Breast epithelium (tissue), 3 donors: ENCODE measurements around the gene CTNNA2.

ENCODE experiments used
- POLR2A ChIP-seq: fragments of 450-650 bp; IDR thresholded peaks from one replicate; pipeline ENCODE4 v1.6.1; 2016; ENCODE audit warnings: antibody characterized with exemption, mild to moderate bottlenecking, moderate library complexity
- POLR2AphosphoS5 ChIP-seq, 3 donors: sonication (generic); formaldehyde crosslinking; IDR thresholded peaks; one replicate each; pipeline ENCODE4 v1.6.1; 2017; ENCODE audit warnings: antibody characterized with exemption in 3 of 3
- TF ChIP-seq, protein P1 (sequence below), 3 donors: fragments of 450-650 bp; IDR thresholded peaks; one replicate each; pipeline ENCODE4 v1.5.1; 2016 to 2017; ENCODE audit warnings: antibody characterized with exemption in 3 of 3, mild to moderate bottlenecking in 3 of 3, moderate library complexity in 3 of 3

DNA sequence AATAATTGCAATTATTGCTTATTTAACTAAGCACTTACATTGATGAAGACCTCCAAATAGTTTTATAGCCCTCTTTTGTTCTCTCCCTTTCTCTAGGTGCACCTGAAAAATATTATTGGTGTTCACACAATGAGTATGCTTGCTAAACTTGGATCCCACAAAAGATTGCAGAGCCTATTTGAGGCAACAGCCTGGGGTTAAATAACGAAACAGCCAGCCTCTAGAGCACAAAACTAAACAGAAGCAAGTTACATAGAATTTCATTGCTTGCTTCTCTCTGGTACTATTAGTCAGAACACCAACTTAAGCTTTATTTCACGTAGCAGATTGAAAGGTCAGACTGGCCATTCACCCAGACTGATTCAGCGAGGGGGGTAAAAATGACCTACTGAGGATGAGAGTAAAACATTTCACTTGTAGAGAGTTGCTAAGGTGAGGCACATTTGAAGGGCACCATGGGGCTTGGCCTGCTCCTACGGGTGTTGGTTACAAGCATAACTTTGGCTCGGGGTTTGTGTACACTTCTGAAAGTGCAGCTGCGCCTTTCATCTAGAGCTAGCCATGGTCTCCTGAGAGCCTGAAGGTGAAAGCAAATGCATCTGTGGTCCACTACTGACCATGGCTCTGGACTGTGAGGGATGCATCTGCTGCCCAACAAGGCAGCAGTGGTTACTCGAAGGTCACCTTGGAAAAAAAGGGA is 1016.8 kb downstream of the CTNNA2 start:
- TF ChIP-seq, protein P1, sequence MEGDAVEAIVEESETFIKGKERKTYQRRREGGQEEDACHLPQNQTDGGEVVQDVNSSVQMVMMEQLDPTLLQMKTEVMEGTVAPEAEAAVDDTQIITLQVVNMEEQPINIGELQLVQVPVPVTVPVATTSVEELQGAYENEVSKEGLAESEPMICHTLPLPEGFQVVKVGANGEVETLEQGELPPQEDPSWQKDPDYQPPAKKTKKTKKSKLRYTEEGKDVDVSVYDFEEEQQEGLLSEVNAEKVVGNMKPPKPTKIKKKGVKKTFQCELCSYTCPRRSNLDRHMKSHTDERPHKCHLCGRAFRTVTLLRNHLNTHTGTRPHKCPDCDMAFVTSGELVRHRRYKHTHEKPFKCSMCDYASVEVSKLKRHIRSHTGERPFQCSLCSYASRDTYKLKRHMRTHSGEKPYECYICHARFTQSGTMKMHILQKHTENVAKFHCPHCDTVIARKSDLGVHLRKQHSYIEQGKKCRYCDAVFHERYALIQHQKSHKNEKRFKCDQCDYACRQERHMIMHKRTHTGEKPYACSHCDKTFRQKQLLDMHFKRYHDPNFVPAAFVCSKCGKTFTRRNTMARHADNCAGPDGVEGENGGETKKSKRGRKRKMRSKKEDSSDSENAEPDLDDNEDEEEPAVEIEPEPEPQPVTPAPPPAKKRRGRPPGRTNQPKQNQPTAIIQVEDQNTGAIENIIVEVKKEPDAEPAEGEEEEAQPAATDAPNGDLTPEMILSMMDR (IDR thresholded peaks at IDR 0.05) = no peak
- TF ChIP-seq POLR2A (no peak), POLR2AphosphoS5 (IDR thresholded peaks at IDR 0.05) (no peak)
